A549 (cell line): Measurements from ENCODE around the gene USP20. TPM values are rescaled to one million over a fixed set of nuclear protein-coding genes. Genes with fewer than 3 reads are reported as not detected.

Experiments
- ATAC-seq, 2 experiments: fragments of 200-7000 bp in 1 of 2; fragments of >200 bp in 1 of 2; cut with Nextera tagmentation in 1 of 2; cut with Tn5 transposase in 1 of 2; 3 replicates each; pipeline versions ENCODE4 v1.8.0 to v1.9.1; 2018 to 2020; ENCODE audit warnings: mild to moderate bottlenecking in 1 of 2, moderate library complexity in 1 of 2
- CTCF ChIA-PET: fragments of 300-600 bp; sonication (Branson Sonifier 250); formaldehyde crosslinking; extraction: SDS; loops from one replicate; lab custom pipeline; 2021; ENCODE audit warnings: antibody characterized with exemption, inconsistent platforms; lab: Yijun Ruan, JAX
- POLR2A ChIA-PET: fragments of 350-600 bp; formaldehyde crosslinking; extraction: SDS; loops from one replicate; lab custom pipeline; 2021; ENCODE audit warnings: antibody characterized with exemption, inconsistent platforms; lab: Yijun Ruan, JAX
- DNase-seq, 2 experiments: peaks; one replicate each; pipeline versions ENCODE4 v3.0.0 to v3.0.0-alpha.2; 2011 to 2016; ENCODE audit warnings: low read depth in 1 of 2, low spot score in 1 of 2
- FAIRE-seq: peaks from 2 replicates; lab custom pipeline; 2011; peaks lifted over from hg19 to GRCh38; lab: Jason Lieb, UNC
- H3K27ac ChIP-seq, 2 experiments: fragments of >200 bp; sonication (Bioruptor Twin); formaldehyde crosslinking; 3 replicates each; pipeline ENCODE4 v1.5.1; 2016 to 2017
- H3K4me1 ChIP-seq: fragments of >200 bp; sonication (Bioruptor Twin); formaldehyde crosslinking; 3 replicates; pipeline ENCODE4 v1.6.1; 2016
- H3K4me2 ChIP-seq: fragments of >200 bp; sonication (Bioruptor Twin); formaldehyde crosslinking; 3 replicates; pipeline ENCODE4 v1.6.1; 2016
- H3K4me3 ChIP-seq: fragments of >200 bp; sonication (Bioruptor Twin); formaldehyde crosslinking; 3 replicates; pipeline ENCODE4 v1.5.1; 2016
- H3K9me3 ChIP-seq: fragments of >200 bp; sonication (Bioruptor Twin); formaldehyde crosslinking; 3 replicates; pipeline ENCODE4 v1.6.1; 2016
- BHLHE40 ChIP-seq: IDR thresholded peaks from 2 replicates; pipeline ENCODE4 v1.6.1; 2012; ENCODE audit warnings: low read depth, low read length, inconsistent platforms
- CBX2 ChIP-seq: fragments of 200-600 bp; sonication (generic); IDR thresholded peaks from 2 replicates; pipeline ENCODE4 v1.6.1; 2016; ENCODE audit warnings: low read depth, mild to moderate bottlenecking, borderline replicate concordance
- CBX8 ChIP-seq: fragments of 200-600 bp; sonication (generic); IDR thresholded peaks from 2 replicates; pipeline ENCODE4 v1.6.1; 2016
- CHD2 ChIP-seq: fragments of 150-350 bp; IDR thresholded peaks from 2 replicates; pipeline ENCODE4 v1.6.1; 2014; ENCODE audit warnings: low read length; ENCODE audit not compliant: partially characterized antibody
- EHF ChIP-seq: fragments of 250-450 bp; sonication (Bioruptor Pico); IDR thresholded peaks from 2 replicates; pipeline ENCODE4 v1.5.0; 2020; ENCODE audit warnings: mild to moderate bottlenecking
- FOSB ChIP-seq: fragments of 250-450 bp; sonication (Bioruptor Pico); IDR thresholded peaks from 2 replicates; pipeline ENCODE4 v1.5.0; 2020; ENCODE audit warnings: mild to moderate bottlenecking, moderate library complexity
- FOXS1 ChIP-seq: fragments of 250-450 bp; sonication (Bioruptor Pico); IDR thresholded peaks from 2 replicates; pipeline ENCODE4 v1.5.0; 2020; ENCODE audit warnings: mild to moderate bottlenecking, moderate library complexity
- GATA3 ChIP-seq: IDR thresholded peaks from 2 replicates; pipeline ENCODE4 v1.6.1; 2012; ENCODE audit warnings: borderline replicate concordance
- HDAC2 ChIP-seq: fragments of 200-600 bp; sonication (generic); IDR thresholded peaks from 2 replicates; pipeline ENCODE4 v1.6.1; 2016
- HOXA7 ChIP-seq: fragments of 250-450 bp; sonication (Bioruptor Pico); IDR thresholded peaks from 2 replicates; pipeline ENCODE4 v1.5.0; 2020; ENCODE audit warnings: mild to moderate bottlenecking, moderate library complexity
- HOXB13 ChIP-seq: fragments of 250-450 bp; sonication (Bioruptor Pico); IDR thresholded peaks from 2 replicates; pipeline ENCODE4 v1.5.0; 2020; ENCODE audit warnings: low read depth, mild to moderate bottlenecking, moderate library complexity
- MAX ChIP-seq: IDR thresholded peaks from 2 replicates; pipeline ENCODE4 v1.6.1; 2012
- MAZ ChIP-seq: fragments of 150-350 bp; IDR thresholded peaks from 2 replicates; pipeline ENCODE4 v1.6.1; 2014; ENCODE audit warnings: antibody characterized with exemption, low read depth, low read length, borderline replicate concordance
- MYC ChIP-seq: IDR thresholded peaks from 2 replicates; pipeline ENCODE4 v1.6.1; 2012; ENCODE audit warnings: mild to moderate bottlenecking, inconsistent platforms, low read length, improper control_type of control experiment, borderline replicate concordance
- NFE2L2 ChIP-seq: fragments of 150-350 bp; conservative IDR thresholded peaks from 2 replicates; pipeline ENCODE4 v1.6.1; 2014; ENCODE audit warnings: low read length
- NR3C1 ChIP-seq: fragments of >200 bp; sonication (Bioruptor Twin); formaldehyde crosslinking; IDR thresholded peaks from 3 replicates; pipeline ENCODE4 v1.6.1; 2017
- PBX3 ChIP-seq: IDR thresholded peaks from 2 replicates; pipeline ENCODE4 v1.6.1; 2012
- PHF8 ChIP-seq: fragments of 200-600 bp; sonication (generic); IDR thresholded peaks from 2 replicates; pipeline ENCODE4 v1.6.1; 2016; ENCODE audit warnings: low read depth, mild to moderate bottlenecking, antibody characterized with exemption, moderate library complexity, borderline replicate concordance
- POLR2A ChIP-seq: IDR thresholded peaks from 2 replicates; pipeline ENCODE4 v1.6.1; 2012; ENCODE audit warnings: mild to moderate bottlenecking, low read length
- POLR2AphosphoS2 ChIP-seq: conservative IDR thresholded peaks from 2 replicates; pipeline ENCODE4 v1.6.1; 2012; ENCODE audit warnings: low read length, improper control_type of control experiment, inconsistent platforms
- RARB ChIP-seq: fragments of 250-450 bp; sonication (Bioruptor Pico); IDR thresholded peaks from 2 replicates; pipeline ENCODE4 v1.8.0; 2021; ENCODE audit warnings: mild to moderate bottlenecking, moderate library complexity
- RFX5 ChIP-seq: fragments of 450-650 bp; IDR thresholded peaks from 2 replicates; pipeline ENCODE4 v1.7.1; 2014; ENCODE audit warnings: antibody characterized with exemption, mild to moderate bottlenecking, moderate library complexity
- SMC3 ChIP-seq: fragments of >200 bp; sonication (Bioruptor Twin); formaldehyde crosslinking; IDR thresholded peaks from 3 replicates; pipeline ENCODE4 v1.6.1; 2018; ENCODE audit warnings: inconsistent platforms
- SREBF2 ChIP-seq: fragments of 450-650 bp; IDR thresholded peaks from 2 replicates; pipeline ENCODE4 v1.6.1; 2014; ENCODE audit warnings: mild to moderate bottlenecking, moderate library complexity
- USF2 ChIP-seq: fragments of 450-650 bp; IDR thresholded peaks from 2 replicates; pipeline ENCODE4 v1.6.1; 2014; ENCODE audit warnings: antibody characterized with exemption
- ZFP36 ChIP-seq: fragments of 450-650 bp; IDR thresholded peaks from 2 replicates; pipeline ENCODE4 v1.6.1; 2014; ENCODE audit warnings: borderline replicate concordance; ENCODE audit not compliant: partially characterized antibody
- ZNF302 ChIP-seq: fragments of 250-450 bp; sonication (Bioruptor Pico); IDR thresholded peaks from 2 replicates; pipeline ENCODE4 v1.9.0; 2021; ENCODE audit warnings: inconsistent platforms, mild to moderate bottlenecking, moderate library complexity
- ZSCAN20 ChIP-seq: fragments of 250-450 bp; sonication (Bioruptor Pico); IDR thresholded peaks from 2 replicates; pipeline ENCODE4 v1.8.0; 2022; ENCODE audit warnings: mild to moderate bottlenecking, moderate library complexity
- WGBS: methylation state at CpG from one replicate; pipeline ENCODE4 v1.1.6; 2017; ENCODE audit errors: missing lambda C conversion rate; 5-methylcytosine and 5-hydroxymethylcytosine counted together
- polyA plus RNA-seq, 4 experiments: library from polyadenylated mRNA; depleted of rRNA in 3 of 4; stranded (reverse); fragments of >200 nt; fragmentation: RNase III in 1 of 4; extraction: RNeasy Plus Mini Kit Qiagen cat#74134 plus additional on column Dnase treatment in 1 of 4; gene quantifications; 2 replicates in 3 of 4; 3 replicates in 1 of 4; pipeline ENCODE4 v1.2.3, GENCODE V29; 2011 to 2017

The USP20 gene
- polyA plus RNA-seq, 2 of the 4 experiments (the other 2 are of a cell fraction): 3.9 to 5.0 TPM

GRCh38 chr9:129802833-129803675 is 32.2 kb upstream of the USP20 start, which contains the start of gene TOR1B (continued):
- TF ChIP-seq MAX: peak; percentile 74; the same call in 1 of the 2 replicates
- TF ChIP-seq MYC: no peak
- TF ChIP-seq POLR2A: peak; percentile 92
- TF ChIP-seq FOXS1 (CRISPR knock-in tag): no peak
- TF ChIP-seq RARB (CRISPR knock-in tag): no peak
- TF ChIP-seq HDAC2: no peak
- no peak for TF ChIP-seq PBX3
- no peak for TF ChIP-seq CBX2
- no peak for TF ChIP-seq SMC3
- no peak for TF ChIP-seq MAZ
- TF ChIP-seq CBX8: no peak
- no peak for TF ChIP-seq CHD2
- peak; percentile 69; the same call in 1 of the 2 replicates for TF ChIP-seq PHF8
- no peak for TF ChIP-seq NFE2L2
- no peak for TF ChIP-seq FOSB (CRISPR knock-in tag)
- no peak for TF ChIP-seq SREBF2
- no peak for TF ChIP-seq ZSCAN20 (CRISPR knock-in tag)
- no peak for TF ChIP-seq EHF (CRISPR knock-in tag)
- TF ChIP-seq RFX5: no peak
- TF ChIP-seq POLR2AphosphoS2: no peak
- no peak for TF ChIP-seq HOXB13 (CRISPR knock-in tag)
- no peak for TF ChIP-seq ZNF302 (CRISPR knock-in tag)
- TF ChIP-seq GATA3: 0 out of 2 replicates have a peak, but pooled peaks have one; percentile 11
- no peak for TF ChIP-seq USF2
- no peak for TF ChIP-seq ZFP36
- TF ChIP-seq HOXA7 (CRISPR knock-in tag): no peak
- TF ChIP-seq, all 56 proteins: peak for 7

- FAIRE-seq (no peak), DNase-seq (no peak), ATAC-seq (peak; percentile 4 to 14; a peak in 2 of 6 replicates)
- Histone ChIP-seq H3K4me1 (peaks cover 6% of the 10 kb centered on the region), H3K4me3 (peak overlapping the region; percentile 84), H3K9me3 (no peaks in the 10 kb centered on the region), H3K4me2 (peak overlapping the region; percentile 90), H3K27ac (peak overlapping the region; percentile 78 to 90)
- POLR2A ChIA-PET: no interaction called here
- CTCF ChIA-PET: interaction anchor here (0.6 to 3.5 kb wide), 8 partner anchors 8 to 664 kb away, joined by 3 to 12 read pairs (median 4); no protein-coding TSS in a partner anchor
- TF ChIP-seq NR3C1 (no peak), BHLHE40 (no peak), PHF8 (no peak)
- WGBS: 8% methylated on average over 14 of the region's 14 CpGs
These were observed 31.6 kb upstream of the USP20 start for GRCh38 chr9:129803676-129804060.
